ENCODE results near the gene ELOVL6. TPM values are rescaled to one million over a fixed set of nuclear protein-coding genes. Genes with fewer than 3 reads are reported as not detected.

The ELOVL6 gene
- total and polyA plus RNA-seq, 8 donors = 3.2 to 27.9 (median 4.4) TPM

DNA sequence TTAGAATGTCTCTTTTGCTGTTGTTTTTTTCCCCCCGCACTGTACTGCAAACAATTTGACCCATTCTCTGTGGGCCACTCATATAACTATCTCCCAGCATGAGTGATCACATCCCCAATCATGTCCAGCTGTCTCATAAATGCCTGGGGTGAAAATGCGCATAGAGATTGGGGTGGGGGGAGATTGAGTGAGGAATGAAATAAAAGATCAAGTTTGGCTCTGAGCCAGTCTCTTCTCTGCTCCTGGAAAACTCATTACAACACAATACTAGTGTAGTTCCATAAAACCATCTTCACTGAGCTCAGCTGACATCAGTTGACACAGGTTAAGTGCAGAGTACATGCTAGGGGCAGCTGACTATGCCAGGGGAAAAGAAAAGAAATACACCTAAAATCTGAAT lies 188.9 kb downstream of the ELOVL6 start:
- DNase-seq = no peak
- no peaks in the 10 kb centered on the region for H3K4me1 ChIP-seq
- H3K27ac ChIP-seq = no peak overlapping the region
- 81 to 91% (median 89%) methylated on average over 2 of the region's 2 CpGs for WGBS, 5 donors
- no peaks in the 10 kb centered on the region for H3K9me3 ChIP-seq
- intact Hi-C loops (cut with DNase I; ENCODE audit: low total_unique reads) = no loop called here
- no peak for TF ChIP-seq EP300 (IDR thresholded peaks at IDR 0.05)
- TF ChIP-seq, protein P1, sequence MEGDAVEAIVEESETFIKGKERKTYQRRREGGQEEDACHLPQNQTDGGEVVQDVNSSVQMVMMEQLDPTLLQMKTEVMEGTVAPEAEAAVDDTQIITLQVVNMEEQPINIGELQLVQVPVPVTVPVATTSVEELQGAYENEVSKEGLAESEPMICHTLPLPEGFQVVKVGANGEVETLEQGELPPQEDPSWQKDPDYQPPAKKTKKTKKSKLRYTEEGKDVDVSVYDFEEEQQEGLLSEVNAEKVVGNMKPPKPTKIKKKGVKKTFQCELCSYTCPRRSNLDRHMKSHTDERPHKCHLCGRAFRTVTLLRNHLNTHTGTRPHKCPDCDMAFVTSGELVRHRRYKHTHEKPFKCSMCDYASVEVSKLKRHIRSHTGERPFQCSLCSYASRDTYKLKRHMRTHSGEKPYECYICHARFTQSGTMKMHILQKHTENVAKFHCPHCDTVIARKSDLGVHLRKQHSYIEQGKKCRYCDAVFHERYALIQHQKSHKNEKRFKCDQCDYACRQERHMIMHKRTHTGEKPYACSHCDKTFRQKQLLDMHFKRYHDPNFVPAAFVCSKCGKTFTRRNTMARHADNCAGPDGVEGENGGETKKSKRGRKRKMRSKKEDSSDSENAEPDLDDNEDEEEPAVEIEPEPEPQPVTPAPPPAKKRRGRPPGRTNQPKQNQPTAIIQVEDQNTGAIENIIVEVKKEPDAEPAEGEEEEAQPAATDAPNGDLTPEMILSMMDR (IDR thresholded peaks at IDR 0.05) = no peak
- no peak for TF ChIP-seq POLR2AphosphoS5 (IDR thresholded peaks at IDR 0.05)
- no peak for TF ChIP-seq POLR2A (IDR thresholded peaks at IDR 0.05)
- no peak overlapping the region for H3K4me3 ChIP-seq
- peaks cover 0 to 2% (median 0%) of the 10 kb centered on the region in 3 donors for H3K27me3 ChIP-seq
- H3K36me3 ChIP-seq = no peaks in the 10 kb centered on the region

GRCh38 chr4:110008540-110008939 lies 189.9 kb downstream of the ELOVL6 start:
- no peak for TF ChIP-seq EP300 (IDR thresholded peaks at IDR 0.05)
- H3K36me3 ChIP-seq = no peaks in the 10 kb centered on the region
- peaks cover 0 to 11% (median 0%) of the 10 kb centered on the region in 3 donors for H3K27me3 ChIP-seq
- DNase-seq = no peak
- WGBS, 5 donors = 57 to 78% (median 68%) methylated on average over 2 of the region's 2 CpGs
- intact Hi-C loops (cut with DNase I; ENCODE audit: low total_unique reads) = no loop called here
- H3K9me3 ChIP-seq = no peaks in the 10 kb centered on the region
- no peak overlapping the region for H3K27ac ChIP-seq
- H3K4me3 ChIP-seq = no peak overlapping the region
- H3K4me1 ChIP-seq = no peaks in the 10 kb centered on the region

GRCh38 chr4:110007217-110007616 lies 191.2 kb downstream of the ELOVL6 start:
- 85 to 93% (median 92%) methylated on average over 3 of the region's 3 CpGs for WGBS, 5 donors

GRCh38 chr4:110005461-110006056 lies 192.9 kb downstream of the ELOVL6 start:
- peak in 1 of 2 donors; percentile 85 for DNase-seq
- Histone ChIP-seq H3K4me3 (no peak overlapping the region), H3K9me3 (no peaks in the 10 kb centered on the region), H3K4me1 (no peaks in the 10 kb centered on the region), H3K27ac (no peak overlapping the region), H3K36me3 (no peaks in the 10 kb centered on the region), H3K27me3 (peaks cover 0 to 17% (median 0%) of the 10 kb centered on the region in 3 donors)
- intact Hi-C loops (cut with DNase I; ENCODE audit: low total_unique reads) = no loop called here
- WGBS, 5 donors = 0 to 6% (median 5%) methylated on average over 1 of the region's 1 CpG
- TF ChIP-seq POLR2A (IDR thresholded peaks at IDR 0.05) = no peak
- TF ChIP-seq, protein P1 (IDR thresholded peaks at IDR 0.05) = peak in 5 of 7 experiments; percentile 16 to 66 (median 56)

More at GRCh38 chr4:110007217-110007616, 191.2 kb downstream of the ELOVL6 start:
- peaks cover 0 to 17% (median 0%) of the 10 kb centered on the region in 3 donors for H3K27me3 ChIP-seq
- TF ChIP-seq EP300 (IDR thresholded peaks at IDR 0.05) (no peak), POLR2AphosphoS5 (IDR thresholded peaks at IDR 0.05) (no peak)
- no peaks in the 10 kb centered on the region for H3K4me1 ChIP-seq
- no peak overlapping the region for H3K27ac ChIP-seq
- no peaks in the 10 kb centered on the region for H3K9me3 ChIP-seq
- intact Hi-C loops (cut with DNase I; ENCODE audit: low total_unique reads) = no loop called here
- no peak overlapping the region for H3K4me3 ChIP-seq
- DNase-seq = no peak
- no peaks in the 10 kb centered on the region for H3K36me3 ChIP-seq

- 90 to 100% (median 96%) methylated on average over 1 of the region's 1 CpG for WGBS, 5 donors
- intact Hi-C loops (cut with DNase I; ENCODE audit: low total_unique reads) = loop anchor here (5.0 kb wide), 1 partner anchor 513 kb away; no protein-coding TSS in a partner anchor
- H3K4me1 ChIP-seq = no peaks in the 10 kb centered on the region
- TF ChIP-seq POLR2A (IDR thresholded peaks at IDR 0.05) = no peak
- H3K27me3 ChIP-seq = peaks cover 0 to 20% (median 0%) of the 10 kb centered on the region in 3 donors
- H3K27ac ChIP-seq = no peak overlapping the region
- no peaks in the 10 kb centered on the region for H3K9me3 ChIP-seq
- DNase-seq = peak in 1 of 2 donors; percentile 13
- H3K4me3 ChIP-seq = no peak overlapping the region
- no peaks in the 10 kb centered on the region for H3K36me3 ChIP-seq
Measured at GRCh38 chr4:110004556-110004955, 193.9 kb downstream of the ELOVL6 start.

Data from stomach (tissue), 9 donors.